Endothelial cell of umbilical vein (primary cell): ENCODE measurements around the gene COL6A3. TPM values are rescaled to one million over a fixed set of nuclear protein-coding genes. Genes with fewer than 3 reads are reported as not detected.

Experiments used
- BruUV-seq: library from RNA; stranded (reverse); fragments of 400-500 nt; replicated peaks from 2 replicates; lab custom pipeline; 2021; lab: Mats Ljungman, UMichigan
- CTCF ChIA-PET: fragments of 300-600, 350-600 bp; sonication (Branson Sonifier 250); formaldehyde crosslinking; loops from one replicate; lab custom pipeline; 2021; ENCODE audit warnings: antibody characterized with exemption, inconsistent platforms; lab: Charles Lee
- POLR2A ChIA-PET: fragments of 300-600, 350-600 bp; sonication (Branson Sonifier 250); formaldehyde crosslinking; loops from one replicate; lab custom pipeline; 2021; ENCODE audit warnings: antibody characterized with exemption, inconsistent platforms; lab: Charles Lee
- DNase-seq: peaks from one replicate; pipeline ENCODE4 v3.0.0-alpha.2; 2011; ENCODE audit warnings: low read depth, low spot score
- FAIRE-seq: peaks from 2 replicates; lab custom pipeline; 2011; peaks lifted over from hg19 to GRCh38; lab: Jason Lieb, UNC
- H2AFZ ChIP-seq: 2 replicates; pipeline ENCODE4 v1.6.0; 2012; ENCODE audit warnings: low read depth, low read length, control low read depth, inconsistent platforms
- H3K27ac ChIP-seq: 2 replicates; pipeline ENCODE4 v1.5.1; 2011; ENCODE audit warnings: low read depth, mild to moderate bottlenecking, control low read depth, low read length, moderate library complexity; ENCODE audit not compliant: insufficient read depth
- H3K27me3 ChIP-seq, 2 experiments: 2 replicates each; pipeline versions ENCODE4 v1.6.0 to v1.6.1; 2011; ENCODE audit warnings: low read length in 2 of 2, mixed read lengths in 1 of 2; ENCODE audit not compliant: control insufficient read depth in 2 of 2, insufficient read depth in 2 of 2
- H3K36me3 ChIP-seq, 2 experiments: 2 replicates in 1 of 2; 3 replicates in 1 of 2; pipeline ENCODE4 v1.5.1; 2011; ENCODE audit warnings: low read length in 2 of 2, mild to moderate bottlenecking in 1 of 2, moderate library complexity in 1 of 2; ENCODE audit not compliant: control insufficient read depth in 2 of 2, insufficient read depth in 2 of 2; ENCODE audit errors: extremely low read depth in 1 of 2
- H3K4me1 ChIP-seq: 3 replicates; pipeline ENCODE4 v1.5.1; 2011; ENCODE audit warnings: mild to moderate bottlenecking, low read length; ENCODE audit not compliant: control insufficient read depth, insufficient read depth; ENCODE audit errors: extremely low read depth
- H3K4me2 ChIP-seq: 2 replicates; pipeline ENCODE4 v1.6.1; 2011; ENCODE audit warnings: low read length, control low read depth, mixed read lengths; ENCODE audit not compliant: insufficient read depth
- H3K4me3 ChIP-seq, 3 experiments: fragments of 200-600 bp in 1 of 3; sonication (generic), shearing (Covaris generic) in 1 of 3; replicated peaks in 1 of 3; 2 replicates each; pipeline ENCODE4 v1.5.1; 2011 to 2016; ENCODE audit warnings: control low read depth in 3 of 3, low read length in 3 of 3, mild to moderate bottlenecking in 2 of 3, inconsistent platforms in 1 of 3, low read depth in 1 of 3, moderate library complexity in 1 of 3; ENCODE audit not compliant: insufficient read depth in 1 of 3
- H3K79me2 ChIP-seq: 2 replicates; pipeline ENCODE4 v1.6.0; 2012; ENCODE audit warnings: low read length, inconsistent platforms; ENCODE audit not compliant: control insufficient read depth, insufficient read depth
- H3K9ac ChIP-seq: replicated peaks from 2 replicates; pipeline ENCODE3; 2011; ENCODE audit warnings: low read length, control low read depth; ENCODE audit not compliant: insufficient read depth; ENCODE audit errors: extremely low read depth
- H3K9me1 ChIP-seq: replicated peaks from 3 replicates; pipeline ENCODE4 v1.6.0; 2011; ENCODE audit warnings: mild to moderate bottlenecking, low read length; ENCODE audit not compliant: control insufficient read depth, insufficient read depth; ENCODE audit errors: extremely low read depth
- H3K9me3 ChIP-seq: replicated peaks from 2 replicates; pipeline ENCODE4 v1.5.1; 2012; ENCODE audit warnings: low read length, inconsistent platforms; ENCODE audit not compliant: control insufficient read depth, insufficient read depth
- H4K20me1 ChIP-seq: replicated peaks from 2 replicates; pipeline ENCODE3; 2011; ENCODE audit warnings: mild to moderate bottlenecking, low read length; ENCODE audit not compliant: control insufficient read depth, insufficient read depth; ENCODE audit errors: extremely low read depth
- CTCF ChIP-seq, 2 donors: IDR thresholded peaks; 1 replicate in 1 of 2; 2 replicates in 1 of 2; pipeline ENCODE4 v1.5.1; 2011; ENCODE audit warnings: low read length in 2 of 2, mild to moderate bottlenecking in 2 of 2, moderate library complexity in 2 of 2, control low read depth in 1 of 2, inconsistent platforms in 1 of 2, low read depth in 1 of 2; ENCODE audit not compliant: insufficient read depth in 1 of 2; ENCODE audit errors: extremely low read depth in 1 of 2
- EZH2 ChIP-seq: IDR thresholded peaks from 2 replicates; pipeline ENCODE4 v1.6.1; 2012; ENCODE audit warnings: borderline replicate concordance, low read depth, mild to moderate bottlenecking, moderate library complexity, low read length, inconsistent platforms; ENCODE audit not compliant: severe bottlenecking
- FOS ChIP-seq: IDR thresholded peaks from 2 replicates; pipeline ENCODE4 v1.6.1; 2011; ENCODE audit warnings: mild to moderate bottlenecking, low read length, moderate library complexity, borderline replicate concordance; ENCODE audit not compliant: insufficient read depth
- GATA2 ChIP-seq: IDR thresholded peaks from 2 replicates; pipeline ENCODE4 v1.7.0; 2011; ENCODE audit warnings: low read depth, mild to moderate bottlenecking, moderate library complexity, mixed read lengths, low read length; ENCODE audit not compliant: insufficient read length, insufficient read depth
- JUN ChIP-seq: IDR thresholded peaks from 2 replicates; pipeline ENCODE4 v1.6.1; 2011; ENCODE audit warnings: borderline replicate concordance, low read depth; ENCODE audit not compliant: insufficient read length, insufficient read depth
- MAX ChIP-seq: IDR thresholded peaks from 2 replicates; pipeline ENCODE4 v1.6.1; 2011; ENCODE audit not compliant: insufficient read depth, insufficient read length
- MYC ChIP-seq: IDR thresholded peaks from one replicate; pipeline ENCODE4 v1.6.1; 2011; ENCODE audit warnings: mild to moderate bottlenecking, low read depth, low read length
- POLR2A ChIP-seq: IDR thresholded peaks from 2 replicates; pipeline ENCODE4 v1.6.1; 2012; ENCODE audit warnings: low read depth, mild to moderate bottlenecking, control low read depth, low read length
- POLR2AphosphoS5 ChIP-seq: IDR thresholded peaks from 2 replicates; pipeline ENCODE4 v1.6.1; 2012; ENCODE audit warnings: low read depth, mild to moderate bottlenecking, control low read depth, low read length, moderate library complexity; ENCODE audit not compliant: insufficient read depth
- dilution Hi-C: fragments of 300-500 bp; cut with MboI; formaldehyde crosslinking; loops from one replicate; pipeline ENCODE4 v1.15.0; 2019; ENCODE audit warnings: low sequenced_read_pairs; ENCODE audit not compliant: extremely low pct_ligation_motif_present
- intact Hi-C: fragments of 100-400 bp; cut with micrococcal nuclease; formaldehyde crosslinking; loops from one replicate; pipeline ENCODE4 v1.10.0; 2022
- polyA plus RNA-seq, 4 experiments: library from polyadenylated mRNA; depleted of rRNA in 3 of 4; stranded (reverse) in 3 of 4; unstranded in 1 of 4; fragments of >200 nt; gene quantifications; 2 replicates each; pipeline versions ENCODE4 v1.2.1 to v1.2.3, GENCODE V29; 2011 to 2012; ENCODE audit warnings: missing spikeins in 1 of 4
- total RNA-seq: library from RNA; stranded (reverse); gene quantifications from 2 replicates; pipeline ENCODE4 v1.2.3, GENCODE V29; 2021

COL6A3 gene
- total and polyA plus RNA-seq, 2 donors (not counting 3 experiments of a cell fraction or from before 2014, with no cell fraction given): 0.03 TPM; not detected in 1

- H3K4me1 ChIP-seq: peaks cover 11% of the 10 kb centered on the region
- CTCF ChIA-PET: interaction anchor here (1.7 kb wide), 1 partner anchor 16 kb away, joined by 4 read pairs; no protein-coding TSS in a partner anchor
- no peak overlapping the region for H3K4me2 ChIP-seq
Measured at GRCh38 chr2:237455764-237456163, 41.8 kb upstream of the COL6A3 start.

More at GRCh38 chr2:237455764-237456163, 41.8 kb upstream of the COL6A3 start:
- TF ChIP-seq MYC (no peak), EZH2 (no peak), JUN (no peak), FOS (no peak), GATA2 (no peak), POLR2AphosphoS5 (no peak), CTCF (IDR thresholded peaks at IDR 0.05; ENCODE audit: extremely low read depth in 1 of 2, insufficient read depth in 1 of 2, low read depth in 1 of 2, low read length in 2 of 2) (no peak), POLR2A (no peak), MAX (no peak)
- no peaks in the 10 kb centered on the region for H3K79me2 ChIP-seq
- no TSS peak for BruUV-seq
- intact Hi-C loops: no loop called here
- POLR2A ChIA-PET: no interaction called here
- H3K9ac ChIP-seq: no peak overlapping the region
- H3K4me3 ChIP-seq: no peak overlapping the region
- H3K27ac ChIP-seq: no peak overlapping the region
- H3K9me3 ChIP-seq: no peaks in the 10 kb centered on the region
- no peaks in the 10 kb centered on the region for H4K20me1 ChIP-seq
- DNase-seq: no peak
- H3K9me1 ChIP-seq: no peaks in the 10 kb centered on the region
- H2AFZ ChIP-seq: no peak overlapping the region
- peaks cover 62 to 68% of the 10 kb centered on the region in 2 experiments for H3K27me3 ChIP-seq
- no peaks in the 10 kb centered on the region for H3K36me3 ChIP-seq
- FAIRE-seq: no peak
- dilution Hi-C loops: no loop called here
